Hepatocyte (in vitro differentiated cells): ENCODE measurements around the gene PLP1. TPM values are rescaled to one million over a fixed set of nuclear protein-coding genes. Genes with fewer than 3 reads are reported as not detected.

Experiments used
- DNase-seq: peaks from one replicate; pipeline ENCODE4 v3.0.0-alpha.2; 2016; ENCODE audit warnings: low spot score
- H2AFZ ChIP-seq: fragments of 200-600 bp; sonication (generic); 2 replicates; pipeline ENCODE4 v1.6.0; 2016; ENCODE audit warnings: antibody characterized with exemption, mild to moderate bottlenecking
- H3K27ac ChIP-seq: fragments of 200-600 bp; sonication (generic); 2 replicates; pipeline ENCODE4 v1.5.1; 2016; ENCODE audit warnings: mild to moderate bottlenecking
- H3K27me3 ChIP-seq: fragments of 200-600 bp; sonication (generic); 2 replicates; pipeline ENCODE4 v1.6.1; 2016
- H3K36me3 ChIP-seq: fragments of 200-600 bp; sonication (generic); replicated peaks from 2 replicates; pipeline ENCODE4 v1.5.1; 2016; ENCODE audit warnings: low read depth; ENCODE audit not compliant: insufficient read depth
- H3K4me1 ChIP-seq: fragments of 200-600 bp; sonication (generic); 2 replicates; pipeline ENCODE4 v1.5.1; 2016; ENCODE audit warnings: mild to moderate bottlenecking, moderate library complexity; ENCODE audit not compliant: insufficient read depth
- H3K4me2 ChIP-seq: fragments of 200-600 bp; sonication (generic); 2 replicates; pipeline ENCODE4 v1.6.0; 2016
- H3K4me3 ChIP-seq: fragments of 200-600 bp; sonication (generic); 2 replicates; pipeline ENCODE4 v1.5.1; 2016; ENCODE audit warnings: mild to moderate bottlenecking
- H3K79me2 ChIP-seq: fragments of 200-600 bp; sonication (generic); 2 replicates; pipeline ENCODE4 v1.6.0; 2017; ENCODE audit warnings: mild to moderate bottlenecking
- H3K9me2 ChIP-seq: fragments of 200-600 bp; sonication (generic); replicated peaks from 2 replicates; pipeline ENCODE4 v1.6.0; 2017; ENCODE audit warnings: mild to moderate bottlenecking; ENCODE audit not compliant: insufficient read depth
- H3K9me3 ChIP-seq: fragments of 200-600 bp; sonication (generic); 2 replicates; pipeline ENCODE4 v1.5.1; 2016; ENCODE audit warnings: low read depth, mild to moderate bottlenecking
- H4K20me1 ChIP-seq: fragments of 200-600 bp; sonication (generic); 2 replicates; pipeline ENCODE4 v1.6.0; 2016; ENCODE audit warnings: mild to moderate bottlenecking; ENCODE audit not compliant: insufficient read depth, poor library complexity, severe bottlenecking
- CTCF ChIP-seq: fragments of 200-600 bp; sonication (generic); IDR thresholded peaks from 2 replicates; pipeline ENCODE4 v1.5.1; 2016; ENCODE audit warnings: antibody characterized with exemption, mild to moderate bottlenecking; ENCODE audit not compliant: poor library complexity
- EZH2 ChIP-seq: fragments of 200-600 bp; sonication (generic); IDR thresholded peaks from 2 replicates; pipeline ENCODE4 v1.6.1; 2016; ENCODE audit warnings: antibody characterized with exemption, mild to moderate bottlenecking, borderline replicate concordance
- EZH2phosphoT487 ChIP-seq: fragments of 200-600 bp; sonication (generic); IDR thresholded peaks from one replicate; pipeline ENCODE4 v1.6.1; 2018; ENCODE audit warnings: antibody characterized with exemption, mild to moderate bottlenecking, low read depth, moderate library complexity; ENCODE audit not compliant: unreplicated experiment, severe bottlenecking
- WGBS: methylation state at CpG from one replicate; pipeline ENCODE4 v1.1.6; 2016; ENCODE audit warnings: low lambda C conversion rate; ENCODE audit errors: missing lambda C conversion rate; 5-methylcytosine and 5-hydroxymethylcytosine counted together
- polyA plus RNA-seq: library from polyadenylated mRNA; unstranded; fragments of >200 nt; fragmentation: Nextera tagmentation; extraction: Ambion mirVana; gene quantifications from 2 replicates; pipeline ENCODE4 v1.2.1, GENCODE V29; 2016
- total RNA-seq: library from RNA; depleted of rRNA; stranded (reverse); fragments of >200 nt; gene quantifications from 2 replicates; pipeline ENCODE4 v1.2.3, GENCODE V29; 2014

PLP1 gene
- total and polyA plus RNA-seq, 2 experiments from 2014 or later = 1.1 to 1.5 TPM

GRCh38 chrX:103831803-103832544, 55.3 kb downstream of the PLP1 start, which contains the start of gene RAB9B:
Gene RAB9B (minus strand): TSS chrX:103832257. CDS start chrX:103825784, 6,473 bp downstream.
- H3K36me3 ChIP-seq = no peaks in the 10 kb centered on the region
- H3K27me3 ChIP-seq = peaks cover 22% of the 10 kb centered on the region
- no peaks in the 10 kb centered on the region for H3K9me2 ChIP-seq
- peak within 1 kb of the TSS; percentile 96 for H2AFZ ChIP-seq
- H3K4me2 ChIP-seq = peak within 1 kb of the TSS; percentile 100
- no peaks in the 10 kb centered on the region for H3K79me2 ChIP-seq
- H3K9me3 ChIP-seq = no peaks in the 10 kb centered on the region
- DNase-seq = peak; percentile 58
- no peak for TF ChIP-seq CTCF
- no peak for TF ChIP-seq EZH2phosphoT487
- no peaks in the 10 kb centered on the region for H4K20me1 ChIP-seq
- peak within 1 kb of the TSS; percentile 79 for H3K4me3 ChIP-seq
- H3K4me1 ChIP-seq = peaks cover 4% of the 10 kb centered on the region
- peak within 1 kb of the TSS; percentile 50 for H3K27ac ChIP-seq
- 5% methylated on average over 43 of the region's 54 CpGs for WGBS

GRCh38 chrX:103839404-103839803, 62.8 kb downstream of the PLP1 start:
- no peak overlapping the region for H3K4me2 ChIP-seq
- H4K20me1 ChIP-seq = no peaks in the 10 kb centered on the region
- H3K4me3 ChIP-seq = no peak overlapping the region
- TF ChIP-seq EZH2phosphoT487 (no peak), CTCF (no peak), EZH2 (no peak)
- no peaks in the 10 kb centered on the region for H3K36me3 ChIP-seq
- DNase-seq = no peak
- H3K79me2 ChIP-seq = no peaks in the 10 kb centered on the region
- no peaks in the 10 kb centered on the region for H3K9me3 ChIP-seq
- no peaks in the 10 kb centered on the region for H3K4me1 ChIP-seq
- no peak overlapping the region for H2AFZ ChIP-seq
- H3K27ac ChIP-seq = no peak overlapping the region
- 48% methylated on average over 1 of the region's 1 CpG for WGBS
- peaks cover 24% of the 10 kb centered on the region for H3K27me3 ChIP-seq
- no peaks in the 10 kb centered on the region for H3K9me2 ChIP-seq

Other genes with a start within 250 kb of the PLP1 start
- 84.2 and 94.4 TPM in 2 replicates for gene TCEAL4, start 191.3 kb upstream of the PLP1 start, total RNA-seq
- 171 and 213 TPM in 2 replicates for gene TCEAL4, start 191.3 kb upstream of the PLP1 start, polyA plus RNA-seq
- gene TCEAL3, start 168.9 kb upstream of the PLP1 start, total RNA-seq = 28.6 and 28.7 TPM in 2 replicates
- 91.7 and 117 TPM in 2 replicates for gene TCEAL3, start 168.9 kb upstream of the PLP1 start, polyA plus RNA-seq
- gene TCEAL1, start 147.9 kb upstream of the PLP1 start, total RNA-seq = 109 and 113 TPM in 2 replicates
- 89.2 and 116 TPM in 2 replicates for gene TCEAL1, start 147.9 kb upstream of the PLP1 start, polyA plus RNA-seq
- 1,160 and 1,364 TPM in 2 replicates for gene MORF4L2, start 90.1 kb upstream of the PLP1 start, total RNA-seq
- 772 and 829 TPM in 2 replicates for gene MORF4L2, start 90.1 kb upstream of the PLP1 start, polyA plus RNA-seq
- gene TMEM31, start 65.9 kb upstream of the PLP1 start, total RNA-seq = 0.28 TPM in 1 of 2 replicates, not detected in the other
- gene TMEM31, start 65.9 kb upstream of the PLP1 start, polyA plus RNA-seq = 0.89 and 1.1 TPM in 2 replicates
- 2.4 and 3.6 TPM in 2 replicates for gene RAB9B, start 55.4 kb downstream of the PLP1 start, total RNA-seq
- 1.6 and 2.2 TPM in 2 replicates for gene RAB9B, start 55.4 kb downstream of the PLP1 start, polyA plus RNA-seq
- gene TMSB15B, start 185.8 kb downstream of the PLP1 start, total RNA-seq = 6.6 and 6.8 TPM in 2 replicates
- 14.3 and 18.2 TPM in 2 replicates for gene TMSB15B, start 185.8 kb downstream of the PLP1 start, polyA plus RNA-seq
- gene H2BW1, start 236.9 kb downstream of the PLP1 start, total RNA-seq = not detected in 2 replicates
- gene H2BW1, start 236.9 kb downstream of the PLP1 start, polyA plus RNA-seq = not detected in 2 replicates